ENCODE data around the gene MED27.

MED27 gene

GRCh38 chr9:131891598-131891997 is 188.1 kb downstream of the MED27 start:
- no peak for TF ChIP-seq CTCF (IDR thresholded peaks at IDR 0.05; ENCODE audit: low read depth, low read length)
- no peak for DNase-seq
- no peaks in the 10 kb centered on the region; the same call in 1 of the 2 replicates for H3K36me3 ChIP-seq

GRCh38 chr9:131889437-131890251 is 190.0 kb downstream of the MED27 start:
- no peaks in the 10 kb centered on the region for H3K9me3 ChIP-seq
- no peaks in the 10 kb centered on the region for H3K27me3 ChIP-seq
- no peak for TF ChIP-seq CTCF (IDR thresholded peaks at IDR 0.05; ENCODE audit: low read depth, low read length)
- H3K36me3 ChIP-seq = no peaks in the 10 kb centered on the region; the same call in 1 of the 2 replicates
- no peak overlapping the region for H3K4me3 ChIP-seq (ENCODE audit: low read depth, low read length)
- H3K4me1 ChIP-seq = peaks cover 57% of the 10 kb centered on the region
- peak; percentile 86 for DNase-seq

More at GRCh38 chr9:131891598-131891997, 188.1 kb downstream of the MED27 start:
- no peak overlapping the region for H3K4me3 ChIP-seq (ENCODE audit: low read depth, low read length)
- H3K4me1 ChIP-seq = peaks cover 44% of the 10 kb centered on the region
- H3K9me3 ChIP-seq = no peaks in the 10 kb centered on the region
- no peaks in the 10 kb centered on the region for H3K27me3 ChIP-seq

GRCh38 chr9:131888923-131889322 is 190.7 kb downstream of the MED27 start:
- DNase-seq = no peak
- no peak for TF ChIP-seq CTCF (IDR thresholded peaks at IDR 0.05; ENCODE audit: low read depth, low read length)
- no peaks in the 10 kb centered on the region for H3K27me3 ChIP-seq
- H3K36me3 ChIP-seq = no peaks in the 10 kb centered on the region; the same call in 1 of the 2 replicates
- H3K9me3 ChIP-seq = no peaks in the 10 kb centered on the region
- peaks cover 57% of the 10 kb centered on the region for H3K4me1 ChIP-seq
- H3K4me3 ChIP-seq (ENCODE audit: low read depth, low read length) = no peak overlapping the region

- no peak for DNase-seq
These were observed 192.0 kb downstream of the MED27 start for GRCh38 chr9:131887680-131888079.

GRCh38 chr9:131886826-131887225 is 192.8 kb downstream of the MED27 start:
- TF ChIP-seq CTCF (IDR thresholded peaks at IDR 0.05; ENCODE audit: low read depth, low read length) = no peak

More at GRCh38 chr9:131887680-131888079, 192.0 kb downstream of the MED27 start:
- no peaks in the 10 kb centered on the region for H3K9me3 ChIP-seq
- H3K36me3 ChIP-seq = no peaks in the 10 kb centered on the region; the same call in 1 of the 2 replicates
- H3K4me1 ChIP-seq = peaks cover 57% of the 10 kb centered on the region
- H3K27me3 ChIP-seq = no peaks in the 10 kb centered on the region
- no peak for TF ChIP-seq CTCF (IDR thresholded peaks at IDR 0.05; ENCODE audit: low read depth, low read length)
- H3K4me3 ChIP-seq (ENCODE audit: low read depth, low read length) = no peak overlapping the region

GRCh38 chr9:131885144-131885609 is 194.5 kb downstream of the MED27 start:
- Histone ChIP-seq H3K27me3 (no peaks in the 10 kb centered on the region), H3K4me3 (ENCODE audit: low read depth, low read length) (no peak overlapping the region), H3K4me1 (peaks cover 39% of the 10 kb centered on the region), H3K36me3 (no peaks in the 10 kb centered on the region; the same call in 1 of the 2 replicates), H3K9me3 (no peaks in the 10 kb centered on the region)
- peak; percentile 87 for DNase-seq
- no peak for TF ChIP-seq CTCF (IDR thresholded peaks at IDR 0.05; ENCODE audit: low read depth, low read length)

More at GRCh38 chr9:131886826-131887225, 192.8 kb downstream of the MED27 start:
- Histone ChIP-seq H3K4me1 (peaks cover 55% of the 10 kb centered on the region), H3K36me3 (no peaks in the 10 kb centered on the region; the same call in 1 of the 2 replicates), H3K27me3 (no peaks in the 10 kb centered on the region), H3K4me3 (ENCODE audit: low read depth, low read length) (no peak overlapping the region), H3K9me3 (no peaks in the 10 kb centered on the region)
- DNase-seq = no peak

All from BE2C (cell line).